Measurements from ENCODE around the gene INTS11.

The INTS11 gene

GRCh38 chr1:1335792-1336248 is 11.4 kb upstream of the INTS11 start:
- no peak for TF ChIP-seq BHLHE40 (IDR thresholded peaks at IDR 0.05; ENCODE audit: borderline replicate concordance)
- TF ChIP-seq FOXM1 (IDR thresholded peaks at IDR 0.05; ENCODE audit: borderline replicate concordance) = no peak
- TF ChIP-seq SUZ12 (IDR thresholded peaks at IDR 0.05) = no peak
- TF ChIP-seq HDGF (IDR thresholded peaks at IDR 0.05; ENCODE audit: borderline replicate concordance) = no peak
- no peak for TF ChIP-seq ELF4 (IDR thresholded peaks at IDR 0.05)
- TF ChIP-seq TARDBP (IDR thresholded peaks at IDR 0.05) = no peak
- no peak for TF ChIP-seq L3MBTL2 (conservative IDR thresholded peaks at IDR 0.05)
- no peak for TF ChIP-seq ZNF384 (IDR thresholded peaks at IDR 0.05)
- TF ChIP-seq, protein P1, sequence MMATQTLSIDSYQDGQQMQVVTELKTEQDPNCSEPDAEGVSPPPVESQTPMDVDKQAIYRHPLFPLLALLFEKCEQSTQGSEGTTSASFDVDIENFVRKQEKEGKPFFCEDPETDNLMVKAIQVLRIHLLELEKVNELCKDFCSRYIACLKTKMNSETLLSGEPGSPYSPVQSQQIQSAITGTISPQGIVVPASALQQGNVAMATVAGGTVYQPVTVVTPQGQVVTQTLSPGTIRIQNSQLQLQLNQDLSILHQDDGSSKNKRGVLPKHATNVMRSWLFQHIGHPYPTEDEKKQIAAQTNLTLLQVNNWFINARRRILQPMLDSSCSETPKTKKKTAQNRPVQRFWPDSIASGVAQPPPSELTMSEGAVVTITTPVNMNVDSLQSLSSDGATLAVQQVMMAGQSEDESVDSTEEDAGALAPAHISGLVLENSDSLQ (IDR thresholded peaks at IDR 0.05) = no peak
- TF ChIP-seq ARNT (IDR thresholded peaks at IDR 0.05) = no peak
- no peak for TF ChIP-seq NFRKB (IDR thresholded peaks at IDR 0.05)
- no peak for TF ChIP-seq SP1 (IDR thresholded peaks at IDR 0.05)
- no peak for TF ChIP-seq CTBP1 (IDR thresholded peaks at IDR 0.05; ENCODE audit: borderline replicate concordance)
- no peak for TF ChIP-seq FOXA1 (IDR thresholded peaks at IDR 0.05)
- POLR2A ChIA-PET = interaction anchor here (0.9 to 1.2 kb wide), 2 partner anchors 12 kb away, joined by 4 to 5 read pairs; no protein-coding TSS in a partner anchor
- no peak for DNase-seq (ENCODE audit: extremely low spot score)
- CTCF ChIA-PET = interaction anchor here (0.6 kb wide), 1 partner anchor 15 kb away, joined by 3 read pairs; no protein-coding TSS in a partner anchor

DNA sequence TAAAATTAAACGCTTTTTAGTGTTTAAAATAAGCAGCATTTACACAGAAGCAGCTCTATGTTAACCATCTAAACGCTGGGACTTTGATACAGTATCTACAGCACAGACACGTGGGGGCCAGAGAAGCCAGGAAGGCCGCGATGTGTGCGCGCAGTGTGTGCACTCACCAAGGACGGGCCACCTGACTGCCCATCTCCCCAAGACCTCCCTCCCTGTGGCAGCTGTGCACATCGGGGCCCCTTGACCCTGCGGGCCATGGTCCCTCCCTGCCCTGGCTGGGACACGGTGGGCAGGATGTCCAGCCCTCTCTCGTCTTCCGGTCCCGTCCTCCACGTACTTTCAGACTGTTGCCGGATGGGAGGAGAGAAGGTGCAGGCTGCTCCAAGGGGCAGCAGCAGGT is 10.8 kb upstream of the INTS11 start:
- POLR2A ChIA-PET = interaction anchor here (1.2 kb wide), 1 partner anchor 13 kb away, joined by 5 read pairs; no protein-coding TSS in a partner anchor
- DNase-seq (ENCODE audit: extremely low spot score) = no peak
- TF ChIP-seq ZNF384 (IDR thresholded peaks at IDR 0.05) = no peak
- CTCF ChIA-PET = interaction anchor here (0.6 to 0.7 kb wide), 2 partner anchors 14 to 213 kb away, joined by 3 read pairs; no protein-coding TSS in a partner anchor

GRCh38 chr1:1334835-1335234 is 10.4 kb upstream of the INTS11 start:
- DNase-seq (ENCODE audit: extremely low spot score) = no peak
- ChIA-PET CTCF (interaction anchor here (0.7 kb wide), 1 partner anchor 214 kb away, joined by 3 read pairs; no protein-coding TSS in a partner anchor), POLR2A (interaction anchor here (1.2 kb wide), 1 partner anchor 13 kb away, joined by 5 read pairs; no protein-coding TSS in a partner anchor)
- TF ChIP-seq FOXM1 (IDR thresholded peaks at IDR 0.05; ENCODE audit: borderline replicate concordance) = no peak
- no peak for TF ChIP-seq TARDBP (IDR thresholded peaks at IDR 0.05)

DNA sequence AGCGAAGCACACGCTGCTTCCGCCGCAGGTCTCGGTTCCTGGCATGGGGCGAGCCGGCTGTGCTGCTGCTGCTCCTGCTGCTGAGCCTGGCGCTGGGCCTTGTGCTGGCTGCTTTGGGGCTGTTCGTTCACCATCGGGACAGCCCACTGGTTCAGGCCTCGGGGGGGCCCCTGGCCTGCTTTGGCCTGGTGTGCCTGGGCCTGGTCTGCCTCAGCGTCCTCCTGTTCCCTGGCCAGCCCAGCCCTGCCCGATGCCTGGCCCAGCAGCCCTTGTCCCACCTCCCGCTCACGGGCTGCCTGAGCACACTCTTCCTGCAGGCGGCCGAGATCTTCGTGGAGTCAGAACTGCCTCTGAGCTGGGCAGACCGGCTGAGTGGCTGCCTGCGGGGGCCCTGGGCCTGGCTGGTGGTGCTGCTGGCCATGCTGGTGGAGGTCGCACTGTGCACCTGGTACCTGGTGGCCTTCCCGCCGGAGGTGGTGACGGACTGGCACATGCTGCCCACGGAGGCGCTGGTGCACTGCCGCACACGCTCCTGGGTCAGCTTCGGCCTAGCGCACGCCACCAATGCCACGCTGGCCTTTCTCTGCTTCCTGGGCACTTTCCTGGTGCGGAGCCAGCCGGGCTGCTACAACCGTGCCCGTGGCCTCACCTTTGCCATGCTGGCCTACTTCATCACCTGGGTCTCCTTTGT is 9.2 kb upstream of the INTS11 start:
- TF ChIP-seq ELF4 (IDR thresholded peaks at IDR 0.05) (no peak), HDGF (IDR thresholded peaks at IDR 0.05; ENCODE audit: borderline replicate concordance) (no peak), L3MBTL2 (conservative IDR thresholded peaks at IDR 0.05) (no peak), LEF1 (IDR thresholded peaks at IDR 0.05; ENCODE audit: borderline replicate concordance) (no peak), SP1 (IDR thresholded peaks at IDR 0.05) (no peak), ZNF384 (IDR thresholded peaks at IDR 0.05) (no peak), FOXM1 (IDR thresholded peaks at IDR 0.05; ENCODE audit: borderline replicate concordance) (no peak), FOXA1 (IDR thresholded peaks at IDR 0.05) (no peak), CTBP1 (IDR thresholded peaks at IDR 0.05; ENCODE audit: borderline replicate concordance) (no peak), SUZ12 (IDR thresholded peaks at IDR 0.05) (no peak), ARNT (IDR thresholded peaks at IDR 0.05) (no peak), BHLHE40 (IDR thresholded peaks at IDR 0.05; ENCODE audit: borderline replicate concordance) (no peak), FOXK2 (IDR thresholded peaks at IDR 0.05) (no peak), NFRKB (IDR thresholded peaks at IDR 0.05) (no peak), TARDBP (IDR thresholded peaks at IDR 0.05) (no peak)
- TF ChIP-seq, protein P1 (IDR thresholded peaks at IDR 0.05) = no peak
- CTCF ChIA-PET = no interaction called here
- POLR2A ChIA-PET = no interaction called here

GRCh38 chr1:1332774-1333480 is 8.5 kb upstream of the INTS11 start:
- DNase-seq (ENCODE audit: extremely low spot score) = no peak
- TF ChIP-seq TARDBP (IDR thresholded peaks at IDR 0.05) (no peak), L3MBTL2 (conservative IDR thresholded peaks at IDR 0.05) (no peak), FOXK2 (IDR thresholded peaks at IDR 0.05) (no peak), LEF1 (IDR thresholded peaks at IDR 0.05; ENCODE audit: borderline replicate concordance) (no peak), SUZ12 (IDR thresholded peaks at IDR 0.05) (no peak), ELF4 (IDR thresholded peaks at IDR 0.05) (no peak), ZNF384 (IDR thresholded peaks at IDR 0.05) (no peak), FOXA1 (IDR thresholded peaks at IDR 0.05) (no peak), ARNT (IDR thresholded peaks at IDR 0.05) (no peak), CTBP1 (IDR thresholded peaks at IDR 0.05; ENCODE audit: borderline replicate concordance) (no peak), NFRKB (IDR thresholded peaks at IDR 0.05) (no peak), HDGF (IDR thresholded peaks at IDR 0.05; ENCODE audit: borderline replicate concordance) (no peak)
- POLR2A ChIA-PET = interaction anchor here (1.4 kb wide), 1 partner anchor 15 kb away, joined by 3 read pairs; no protein-coding TSS in a partner anchor
- CTCF ChIA-PET = no interaction called here

More for the DNA sequence above, 9.2 kb upstream of the INTS11 start:
- no peak for DNase-seq (ENCODE audit: extremely low spot score)

DNA sequence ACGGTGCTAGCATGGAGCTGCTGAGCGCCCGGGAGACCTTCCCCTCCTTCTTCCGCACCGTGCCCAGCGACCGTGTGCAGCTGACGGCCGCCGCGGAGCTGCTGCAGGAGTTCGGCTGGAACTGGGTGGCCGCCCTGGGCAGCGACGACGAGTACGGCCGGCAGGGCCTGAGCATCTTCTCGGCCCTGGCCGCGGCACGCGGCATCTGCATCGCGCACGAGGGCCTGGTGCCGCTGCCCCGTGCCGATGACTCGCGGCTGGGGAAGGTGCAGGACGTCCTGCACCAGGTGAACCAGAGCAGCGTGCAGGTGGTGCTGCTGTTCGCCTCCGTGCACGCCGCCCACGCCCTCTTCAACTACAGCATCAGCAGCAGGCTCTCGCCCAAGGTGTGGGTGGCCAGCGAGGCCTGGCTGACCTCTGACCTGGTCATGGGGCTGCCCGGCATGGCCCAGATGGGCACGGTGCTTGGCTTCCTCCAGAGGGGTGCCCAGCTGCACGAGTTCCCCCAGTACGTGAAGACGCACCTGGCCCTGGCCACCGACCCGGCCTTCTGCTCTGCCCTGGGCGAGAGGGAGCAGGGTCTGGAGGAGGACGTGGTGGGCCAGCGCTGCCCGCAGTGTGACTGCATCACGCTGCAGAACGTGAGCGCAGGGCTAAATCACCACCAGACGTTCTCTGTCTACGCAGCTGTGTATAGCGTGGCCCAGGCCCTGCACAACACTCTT is 7.7 kb upstream of the INTS11 start:
- DNase-seq (ENCODE audit: extremely low spot score) = no peak
- TF ChIP-seq FOXA1 (IDR thresholded peaks at IDR 0.05) = no peak
- no peak for TF ChIP-seq TARDBP (IDR thresholded peaks at IDR 0.05)
- TF ChIP-seq LEF1 (IDR thresholded peaks at IDR 0.05; ENCODE audit: borderline replicate concordance) = no peak
- no peak for TF ChIP-seq SP1 (IDR thresholded peaks at IDR 0.05)
- TF ChIP-seq SUZ12 (IDR thresholded peaks at IDR 0.05) = no peak
- TF ChIP-seq ELF4 (IDR thresholded peaks at IDR 0.05) = no peak
- TF ChIP-seq FOXK2 (IDR thresholded peaks at IDR 0.05) = no peak
- TF ChIP-seq, protein P1 (IDR thresholded peaks at IDR 0.05) = no peak
- TF ChIP-seq FOXM1 (IDR thresholded peaks at IDR 0.05; ENCODE audit: borderline replicate concordance) = no peak
- no peak for TF ChIP-seq CTBP1 (IDR thresholded peaks at IDR 0.05; ENCODE audit: borderline replicate concordance)
- no peak for TF ChIP-seq NFRKB (IDR thresholded peaks at IDR 0.05)
- TF ChIP-seq BHLHE40 (IDR thresholded peaks at IDR 0.05; ENCODE audit: borderline replicate concordance) = no peak
- no peak for TF ChIP-seq L3MBTL2 (conservative IDR thresholded peaks at IDR 0.05)
- TF ChIP-seq ZNF384 (IDR thresholded peaks at IDR 0.05) = no peak
- TF ChIP-seq ARNT (IDR thresholded peaks at IDR 0.05) = no peak
- TF ChIP-seq HDGF (IDR thresholded peaks at IDR 0.05; ENCODE audit: borderline replicate concordance) = no peak
- POLR2A ChIA-PET = interaction anchor here (1.4 kb wide), 1 partner anchor 16 kb away, joined by 3 read pairs; no protein-coding TSS in a partner anchor
- CTCF ChIA-PET = no interaction called here

Data from HEK293T (cell line).